Uterus (tissue), 2 donors: ENCODE data around the gene BACH2.

Experiments used
- POLR2A ChIP-seq, 2 donors: fragments of 450-650 bp; IDR thresholded peaks; one replicate each; pipeline ENCODE4 v1.6.1; 2016; ENCODE audit warnings: antibody characterized with exemption in 2 of 2, mild to moderate bottlenecking in 1 of 2, moderate library complexity in 1 of 2
- TF ChIP-seq, protein P1 (sequence below), 4 experiments: fragments of 200-600 bp in 2 of 4; fragments of 450-650 bp in 2 of 4; sonication (generic) in 2 of 4; IDR thresholded peaks; one replicate each; pipeline ENCODE4 v1.5.1; 2016 to 2019; ENCODE audit warnings: antibody characterized with exemption in 4 of 4, mild to moderate bottlenecking in 2 of 4, moderate library complexity in 1 of 4

DNA sequence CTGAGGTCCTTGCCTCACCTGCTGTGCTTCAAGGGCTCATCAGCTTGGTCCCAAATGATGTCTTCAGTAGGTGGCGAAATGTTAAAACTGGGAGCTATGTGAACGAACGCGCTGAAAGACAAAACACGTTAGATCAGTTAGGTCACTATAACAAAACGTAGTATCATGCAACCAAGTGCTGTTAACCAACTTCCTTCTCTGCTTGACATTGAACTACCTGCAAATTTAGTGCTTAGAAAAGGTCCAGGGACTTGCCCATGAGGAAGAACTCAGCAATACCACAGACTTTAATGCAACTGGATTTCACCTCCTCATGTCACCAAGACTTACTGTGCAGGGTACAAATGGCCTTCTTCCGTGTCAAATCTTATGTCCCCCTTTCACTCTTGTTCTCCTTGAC lies 24.8 kb downstream of the BACH2 start:
- TF ChIP-seq, protein P1, sequence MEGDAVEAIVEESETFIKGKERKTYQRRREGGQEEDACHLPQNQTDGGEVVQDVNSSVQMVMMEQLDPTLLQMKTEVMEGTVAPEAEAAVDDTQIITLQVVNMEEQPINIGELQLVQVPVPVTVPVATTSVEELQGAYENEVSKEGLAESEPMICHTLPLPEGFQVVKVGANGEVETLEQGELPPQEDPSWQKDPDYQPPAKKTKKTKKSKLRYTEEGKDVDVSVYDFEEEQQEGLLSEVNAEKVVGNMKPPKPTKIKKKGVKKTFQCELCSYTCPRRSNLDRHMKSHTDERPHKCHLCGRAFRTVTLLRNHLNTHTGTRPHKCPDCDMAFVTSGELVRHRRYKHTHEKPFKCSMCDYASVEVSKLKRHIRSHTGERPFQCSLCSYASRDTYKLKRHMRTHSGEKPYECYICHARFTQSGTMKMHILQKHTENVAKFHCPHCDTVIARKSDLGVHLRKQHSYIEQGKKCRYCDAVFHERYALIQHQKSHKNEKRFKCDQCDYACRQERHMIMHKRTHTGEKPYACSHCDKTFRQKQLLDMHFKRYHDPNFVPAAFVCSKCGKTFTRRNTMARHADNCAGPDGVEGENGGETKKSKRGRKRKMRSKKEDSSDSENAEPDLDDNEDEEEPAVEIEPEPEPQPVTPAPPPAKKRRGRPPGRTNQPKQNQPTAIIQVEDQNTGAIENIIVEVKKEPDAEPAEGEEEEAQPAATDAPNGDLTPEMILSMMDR (IDR thresholded peaks at IDR 0.05): no peak
- TF ChIP-seq POLR2A (IDR thresholded peaks at IDR 0.05): no peak
